Neural crest cell (in vitro differentiated cells): ENCODE results near the gene ZNF674. TPM values are rescaled to one million over a fixed set of nuclear protein-coding genes. Genes with fewer than 3 reads are reported as not detected.

Source experiments
- DNase-seq: peaks from one replicate; pipeline ENCODE4 v3.0.0; 2021; ENCODE audit warnings: low read depth, mixed read lengths, low spot score
- H3K27ac Mint-ChIP-seq: one replicate; pipeline ENCODE4 v1.8.0; 2021; ENCODE audit warnings: mild to moderate bottlenecking, mixed read lengths; ENCODE audit not compliant: unreplicated experiment
- H3K27me3 Mint-ChIP-seq: 2 replicates; pipeline ENCODE4 v1.8.0; 2021; ENCODE audit warnings: low read depth, mild to moderate bottlenecking, mixed read lengths
- H3K36me3 Mint-ChIP-seq: 2 replicates; pipeline ENCODE4 v1.8.0; 2021; ENCODE audit warnings: low read depth, mild to moderate bottlenecking, mixed read lengths
- H3K4me1 Mint-ChIP-seq: 2 replicates; pipeline ENCODE4 v1.8.0; 2021; ENCODE audit warnings: mixed read lengths
- H3K4me3 Mint-ChIP-seq: one replicate; pipeline ENCODE4 v1.8.0; 2021; ENCODE audit warnings: mild to moderate bottlenecking, mixed read lengths
- H3K9me3 Mint-ChIP-seq: 2 replicates; pipeline ENCODE4 v1.8.0; 2021; ENCODE audit warnings: mixed read lengths
- CTCF ChIP-seq: fragments of 200-600 bp; sonication (generic); conservative IDR thresholded peaks from 2 replicates; pipeline ENCODE4 v1.5.0; 2021; ENCODE audit warnings: antibody characterized with exemption, mild to moderate bottlenecking
- total RNA-seq: library from RNA; stranded (reverse); gene quantifications from 2 replicates; pipeline ENCODE4 v1.2.1, GENCODE V29; 2021

ZNF674 gene
- total RNA-seq, 1 donor from 2014 or later, result 4.7 TPM

- Mint-ChIP-seq H3K27ac (no peak overlapping the region), H3K9me3 (no peaks in the 10 kb centered on the region), H3K4me3 (no peak overlapping the region), H3K27me3 (no peaks in the 10 kb centered on the region), H3K36me3 (no peaks in the 10 kb centered on the region), H3K4me1 (peaks cover 23% of the 10 kb centered on the region)
- TF ChIP-seq CTCF, result no peak
- DNase-seq, result no peak
Measured at GRCh38 chrX:46584736-46585135, 39.5 kb upstream of the ZNF674 start.

GRCh38 chrX:46582966-46583365 lies 37.7 kb upstream of the ZNF674 start:
- TF ChIP-seq CTCF, result no peak
- Mint-ChIP-seq H3K4me1 (peaks cover 18% of the 10 kb centered on the region), H3K4me3 (no peak overlapping the region), H3K27me3 (no peaks in the 10 kb centered on the region), H3K9me3 (no peaks in the 10 kb centered on the region), H3K36me3 (peaks cover 3% of the 10 kb centered on the region), H3K27ac (no peak overlapping the region)
- no peak for DNase-seq

- TF ChIP-seq CTCF, result no peak
- Mint-ChIP-seq H3K27ac (no peak overlapping the region), H3K9me3 (no peaks in the 10 kb centered on the region), H3K36me3 (peaks cover 3% of the 10 kb centered on the region), H3K27me3 (peaks cover 1% of the 10 kb centered on the region), H3K4me1 (peaks cover 13% of the 10 kb centered on the region), H3K4me3 (no peak overlapping the region)
- no peak for DNase-seq
Measured at GRCh38 chrX:46582325-46582724, 37.1 kb upstream of the ZNF674 start.

GRCh38 chrX:46580613-46581012 lies 35.4 kb upstream of the ZNF674 start:
- no peak overlapping the region for H3K4me3 Mint-ChIP-seq
- no peak for TF ChIP-seq CTCF
- DNase-seq, result no peak

GRCh38 chrX:46579250-46579649 lies 34.0 kb upstream of the ZNF674 start:
- Mint-ChIP-seq H3K4me1 (peaks cover 31% of the 10 kb centered on the region), H3K27me3 (peaks cover 19% of the 10 kb centered on the region), H3K4me3 (no peak overlapping the region), H3K27ac (no peak overlapping the region), H3K36me3 (peaks cover 6% of the 10 kb centered on the region), H3K9me3 (no peaks in the 10 kb centered on the region)
- TF ChIP-seq CTCF, result no peak
- no peak for DNase-seq

More at GRCh38 chrX:46580613-46581012, 35.4 kb upstream of the ZNF674 start:
- peaks cover 16% of the 10 kb centered on the region for H3K27me3 Mint-ChIP-seq
- no peak overlapping the region for H3K27ac Mint-ChIP-seq
- H3K36me3 Mint-ChIP-seq, result peaks cover 6% of the 10 kb centered on the region
- H3K9me3 Mint-ChIP-seq, result no peaks in the 10 kb centered on the region
- H3K4me1 Mint-ChIP-seq, result peaks cover 28% of the 10 kb centered on the region
